DMS 273 (cell line): ENCODE data around the gene TIGD6.
A peak's percentile ranks its signal among the peaks of the same experiment; 100 is the strongest.

ENCODE experiments used
- DNase-seq: peaks from one replicate; lab custom pipeline; 2025; ENCODE audit not compliant: unreplicated experiment; lab: John Stamatoyannopoulos, UW

TIGD6 gene

GRCh38 chr5:149981206-149981605, 19.2 kb downstream of the TIGD6 start:
- no peak for DNase-seq

GRCh38 chr5:149979896-149980295, 20.6 kb downstream of the TIGD6 start:
- no peak for DNase-seq

- no peak for DNase-seq
These were observed 25.0 kb downstream of the TIGD6 start for GRCh38 chr5:149975409-149975808.

- no peak for DNase-seq
These were observed 31.1 kb downstream of the TIGD6 start for GRCh38 chr5:149969181-149969930.

GRCh38 chr5:149966946-149967345, 33.5 kb downstream of the TIGD6 start:
- DNase-seq = no peak

GRCh38 chr5:149963729-149964128, 36.7 kb downstream of the TIGD6 start:
- no peak for DNase-seq

GRCh38 chr5:149962601-149963300, 37.7 kb downstream of the TIGD6 start:
- DNase-seq = no peak

- peak; percentile 50 for DNase-seq
These were observed 38.5 kb downstream of the TIGD6 start for GRCh38 chr5:149961957-149962409.

- peak; percentile 55 for DNase-seq
These were observed 39.2 kb downstream of the TIGD6 start for GRCh38 chr5:149961186-149961685.

GRCh38 chr5:149960272-149961185, 39.9 kb downstream of the TIGD6 start, which contains the start of gene SLC26A2:
SLC26A2 (plus strand) TSS chr5:149960758; CDS start chr5:149977653, 16,895 bp downstream.
- peak; percentile 99 for DNase-seq

GRCh38 chr5:149959406-149960236, 40.8 kb downstream of the TIGD6 start:
- peak; percentile 64 for DNase-seq

- no peak for DNase-seq
These were observed 42.6 kb downstream of the TIGD6 start for GRCh38 chr5:149957855-149958254.

GRCh38 chr5:149956685-149957084, 43.8 kb downstream of the TIGD6 start:
- no peak for DNase-seq

- DNase-seq = no peak
These were observed 45.7 kb downstream of the TIGD6 start for GRCh38 chr5:149954798-149955197.

GRCh38 chr5:149953436-149954121, 46.9 kb downstream of the TIGD6 start:
- no peak for DNase-seq

- DNase-seq = no peak
These were observed 49.2 kb downstream of the TIGD6 start for GRCh38 chr5:149951138-149951749.

- no peak for DNase-seq
These were observed 51.5 kb downstream of the TIGD6 start for GRCh38 chr5:149948993-149949392.

- no peak for DNase-seq
These were observed 54.3 kb downstream of the TIGD6 start for GRCh38 chr5:149946118-149946517.

- no peak for DNase-seq
These were observed 55.8 kb downstream of the TIGD6 start, which contains the start of gene PDE6A for GRCh38 chr5:149944666-149945065. PDE6A (minus strand) TSS chr5:149944793; CDS start chr5:149944673, 120 bp downstream.
